H9 (cell line): ENCODE data around the gene AANAT. TPM values are rescaled to one million over a fixed set of nuclear protein-coding genes. Genes with fewer than 3 reads are reported as not detected.

Experiments used
- DNase-seq: peaks from one replicate; pipeline ENCODE4 v3.0.0-alpha.2; 2017
- H2AFZ ChIP-seq: one replicate; pipeline ENCODE4 v1.6.1; 2013; ENCODE audit warnings: mild to moderate bottlenecking, low read length, control low read depth, moderate library complexity
- H2AK5ac ChIP-seq: 2 replicates; pipeline ENCODE4 v1.6.1; 2013; ENCODE audit warnings: low read length, control low read depth, mixed read lengths; ENCODE audit not compliant: insufficient read length
- H2BK120ac ChIP-seq: one replicate; pipeline ENCODE4 v1.6.1; 2013; ENCODE audit warnings: low read depth, mild to moderate bottlenecking, low read length, control low read depth, inconsistent platforms; ENCODE audit not compliant: poor library complexity, severe bottlenecking
- H2BK12ac ChIP-seq: 2 replicates; pipeline ENCODE4 v1.6.1; 2013; ENCODE audit warnings: low read length, control low read depth, mixed read lengths, low read depth; ENCODE audit not compliant: insufficient read length
- H2BK15ac ChIP-seq: 2 replicates; pipeline ENCODE4 v1.6.1; 2013; ENCODE audit warnings: low read depth, low read length, control low read depth
- H2BK20ac ChIP-seq: one replicate; pipeline ENCODE4 v1.6.1; 2013; ENCODE audit warnings: low read depth, mild to moderate bottlenecking, low read length, control low read depth, inconsistent platforms; ENCODE audit not compliant: poor library complexity, severe bottlenecking
- H2BK5ac ChIP-seq: 2 replicates; pipeline ENCODE4 v1.6.1; 2013; ENCODE audit warnings: low read length, control low read depth, mixed read lengths; ENCODE audit not compliant: insufficient read length
- H3K14ac ChIP-seq: 2 replicates; pipeline ENCODE4 v1.6.1; 2013; ENCODE audit warnings: low read length, control low read depth; ENCODE audit not compliant: insufficient read depth
- H3K18ac ChIP-seq: 2 replicates; pipeline ENCODE4 v1.6.1; 2013; ENCODE audit warnings: low read depth, mild to moderate bottlenecking, mixed read lengths, low read length, control low read depth; ENCODE audit not compliant: insufficient read length
- H3K23ac ChIP-seq: 2 replicates; pipeline ENCODE4 v1.6.1; 2013; ENCODE audit warnings: low read length, control low read depth, mixed read lengths, low read depth; ENCODE audit not compliant: insufficient read length
- H3K23me2 ChIP-seq: 2 replicates; pipeline ENCODE4 v1.6.1; 2013; ENCODE audit warnings: low read depth, mild to moderate bottlenecking, mixed read lengths, low read length, control low read depth; ENCODE audit not compliant: insufficient read length, poor library complexity, severe bottlenecking
- H3K27ac ChIP-seq: 2 replicates; pipeline ENCODE4 v1.5.1; 2013; ENCODE audit warnings: low read length, control low read depth, mixed read lengths, low read depth; ENCODE audit not compliant: insufficient read length
- H3K27me3 ChIP-seq: 2 replicates; pipeline ENCODE4 v1.6.1; 2013; ENCODE audit warnings: low read length, control low read depth, inconsistent platforms; ENCODE audit not compliant: insufficient read depth
- H3K4ac ChIP-seq: 2 replicates; pipeline ENCODE4 v1.6.1; 2013; ENCODE audit warnings: low read depth, mild to moderate bottlenecking, control low read depth, inconsistent platforms, low read length, moderate library complexity
- H3K4me1 ChIP-seq: 2 replicates; pipeline ENCODE4 v1.6.1; 2013; ENCODE audit warnings: low read length, control low read depth, inconsistent platforms; ENCODE audit not compliant: insufficient read depth
- H3K4me2 ChIP-seq: 2 replicates; pipeline ENCODE4 v1.6.1; 2013; ENCODE audit warnings: low read length, control low read depth, mixed read lengths; ENCODE audit not compliant: insufficient read length, insufficient read depth
- H3K56ac ChIP-seq: 2 replicates; pipeline ENCODE4 v1.6.1; 2013; ENCODE audit warnings: low read depth, mild to moderate bottlenecking, mixed read lengths, low read length, control low read depth; ENCODE audit not compliant: insufficient read length
- H3K79me1 ChIP-seq: 2 replicates; pipeline ENCODE4 v1.6.1; 2013; ENCODE audit warnings: low read depth, mild to moderate bottlenecking, moderate library complexity, low read length, control low read depth, inconsistent platforms; ENCODE audit not compliant: insufficient read depth, poor library complexity, severe bottlenecking
- H3K79me2 ChIP-seq: 2 replicates; pipeline ENCODE4 v1.6.1; 2013; ENCODE audit warnings: low read length, control low read depth, inconsistent platforms; ENCODE audit not compliant: insufficient read depth
- H3K9ac ChIP-seq: 2 replicates; pipeline ENCODE4 v1.6.1; 2013; ENCODE audit warnings: low read length, control low read depth, mixed read lengths; ENCODE audit not compliant: insufficient read length; ENCODE audit errors: extremely low read depth
- H3K9me3 ChIP-seq: one replicate; pipeline ENCODE4 v1.6.1; 2013; ENCODE audit warnings: low read depth, low read length, inconsistent platforms; ENCODE audit not compliant: control insufficient read depth
- H3T11ph ChIP-seq: one replicate; pipeline ENCODE4 v1.6.1; 2013; ENCODE audit warnings: mild to moderate bottlenecking, low read length, control low read depth, inconsistent platforms
- H4K20me1 ChIP-seq: one replicate; pipeline ENCODE4 v1.6.1; 2013; ENCODE audit not compliant: control insufficient read depth, insufficient read length, insufficient read depth
- H4K5ac ChIP-seq: 2 replicates; pipeline ENCODE4 v1.6.1; 2013; ENCODE audit warnings: low read depth, mild to moderate bottlenecking, mixed read lengths, low read length, control low read depth; ENCODE audit not compliant: insufficient read length
- H4K8ac ChIP-seq: replicated peaks from 2 replicates; pipeline ENCODE4 v1.6.1; 2013; ENCODE audit warnings: low read length, control low read depth, mixed read lengths, low read depth; ENCODE audit not compliant: insufficient read length
- H4K91ac ChIP-seq: 2 replicates; pipeline ENCODE4 v1.6.1; 2013; ENCODE audit warnings: low read depth, mild to moderate bottlenecking, moderate library complexity, mixed read lengths, low read length, control low read depth; ENCODE audit not compliant: insufficient read length
- H3K27ac Mint-ChIP-seq, 3 experiments: 2 replicates in 2 of 3; 3 replicates in 1 of 3; pipeline ENCODE4 v1.8.0; 2020 to 2021; ENCODE audit warnings: mixed read lengths in 3 of 3, mild to moderate bottlenecking in 1 of 3, moderate library complexity in 1 of 3
- H3K27me3 Mint-ChIP-seq: 2 replicates; pipeline ENCODE4 v1.8.0; 2021; ENCODE audit warnings: low read depth, mild to moderate bottlenecking, moderate library complexity, mixed read lengths
- H3K36me3 Mint-ChIP-seq, 3 experiments: 2 replicates in 2 of 3; 3 replicates in 1 of 3; pipeline ENCODE4 v1.8.0; 2020 to 2021; ENCODE audit warnings: low read depth in 3 of 3, mixed read lengths in 3 of 3; ENCODE audit not compliant: insufficient read depth in 1 of 3
- H3K4me1 Mint-ChIP-seq, 2 experiments: 2 replicates each; pipeline ENCODE4 v1.8.0; 2020; ENCODE audit warnings: mixed read lengths in 2 of 2
- H3K4me3 Mint-ChIP-seq, 2 experiments: 2 replicates in 1 of 2; 3 replicates in 1 of 2; pipeline ENCODE4 v1.8.0; 2020 to 2021; ENCODE audit warnings: mild to moderate bottlenecking in 2 of 2, mixed read lengths in 2 of 2, moderate library complexity in 1 of 2
- H3K9me3 Mint-ChIP-seq, 2 experiments: 2 replicates in 1 of 2; 3 replicates in 1 of 2; pipeline ENCODE4 v1.8.0; 2020; ENCODE audit warnings: mild to moderate bottlenecking in 2 of 2, mixed read lengths in 2 of 2, moderate library complexity in 1 of 2
- CTCF ChIP-seq: fragments of 200-600 bp; sonication (generic); conservative IDR thresholded peaks from 3 replicates; pipeline ENCODE4 v1.8.0; 2021; ENCODE audit warnings: antibody characterized with exemption, mild to moderate bottlenecking
- WGBS: extraction: QIAGEN DNeasy Blood & Tissue Kit; methylation state at CpG from one replicate; pipeline ENCODE4 v1.1.7; 2013; ENCODE audit warnings: missing lambda C conversion rate, low lambda C conversion rate, mixed read lengths; ENCODE audit not compliant: insufficient read length; ENCODE audit errors: extremely low coverage; 5-methylcytosine and 5-hydroxymethylcytosine counted together
- total RNA-seq: library from RNA; stranded (reverse); gene quantifications from 2 replicates; pipeline ENCODE4 v1.2.1, GENCODE V29; 2021

Gene AANAT
- total RNA-seq, 1 experiment from 2014 or later = 0.55 TPM

GRCh38 chr17:76459674-76460073 is 7.7 kb upstream of the AANAT start:
- H3K4me3 Mint-ChIP-seq = no peak overlapping the region

More at GRCh38 chr17:76459674-76460073, 7.7 kb upstream of the AANAT start:
- H2BK12ac ChIP-seq = no peak overlapping the region
- no peaks in the 10 kb centered on the region for H4K20me1 ChIP-seq
- H3K27me3 ChIP-seq = no peaks in the 10 kb centered on the region
- no peak overlapping the region for H2BK5ac ChIP-seq
- H2BK120ac ChIP-seq = no peak overlapping the region
- no peaks in the 10 kb centered on the region for H3K9me3 Mint-ChIP-seq
- H3K23ac ChIP-seq = no peak overlapping the region
- H3K27ac ChIP-seq = no peak overlapping the region
- no peak overlapping the region for H3K18ac ChIP-seq
- H3K36me3 Mint-ChIP-seq = no peaks in the 10 kb centered on the region
- no peaks in the 10 kb centered on the region for H3K23me2 ChIP-seq
- no peak for DNase-seq
- no peak overlapping the region for H3K4me2 ChIP-seq
- no peak overlapping the region for H3K14ac ChIP-seq
- H3K9ac ChIP-seq = no peak overlapping the region
- no CpG with 5 or more reads among the region's 4 CpGs for WGBS
- no peaks in the 10 kb centered on the region for H3K9me3 ChIP-seq
- no peak overlapping the region for H3K27ac Mint-ChIP-seq
- H3K56ac ChIP-seq = no peak overlapping the region
- no peak overlapping the region for H3K4ac ChIP-seq
- no peak for TF ChIP-seq CTCF
- H3K27me3 Mint-ChIP-seq = peaks cover 17% of the 10 kb centered on the region
- no peaks in the 10 kb centered on the region for H3K4me1 ChIP-seq
- H2BK20ac ChIP-seq = no peak overlapping the region
- peaks cover 13 to 17% of the 10 kb centered on the region in 2 experiments for H3K4me1 Mint-ChIP-seq
- no peaks in the 10 kb centered on the region for H3K79me1 ChIP-seq
- H4K91ac ChIP-seq = no peak overlapping the region
- no peak overlapping the region for H4K8ac ChIP-seq
- no peak overlapping the region for H2AK5ac ChIP-seq
- no peaks in the 10 kb centered on the region for H3K79me2 ChIP-seq
- H2AFZ ChIP-seq = no peak overlapping the region
- H4K5ac ChIP-seq = no peak overlapping the region
- H2BK15ac ChIP-seq = no peak overlapping the region
- H3T11ph ChIP-seq = no peak overlapping the region
